Neural progenitor cell (in vitro differentiated cells): ENCODE data around the gene IGSF22.

Experiments used
- CTCF ChIP-seq: fragments of 200-600 bp; sonication (generic); IDR thresholded peaks from 2 replicates; pipeline ENCODE4 v1.5.1; 2017; ENCODE audit warnings: antibody characterized with exemption, mild to moderate bottlenecking
- EZH2 ChIP-seq: fragments of 200-600 bp; sonication (generic); IDR thresholded peaks from 2 replicates; pipeline ENCODE4 v1.6.1; 2017; ENCODE audit warnings: antibody characterized with exemption, mild to moderate bottlenecking, moderate library complexity

- TF ChIP-seq CTCF (no peak), EZH2 (no peak)
These were observed 47.1 kb upstream of the IGSF22 start for GRCh38 chr11:18773104-18773503.
